ENCODE results near the gene BLID. TPM values are rescaled to one million over a fixed set of nuclear protein-coding genes. Genes with fewer than 3 reads are reported as not detected.

BLID gene
- polyA plus RNA-seq, 1 donor (not counting 4 experiments of a cell fraction or from before 2014, with no cell fraction given), result 0.18 TPM

DNA sequence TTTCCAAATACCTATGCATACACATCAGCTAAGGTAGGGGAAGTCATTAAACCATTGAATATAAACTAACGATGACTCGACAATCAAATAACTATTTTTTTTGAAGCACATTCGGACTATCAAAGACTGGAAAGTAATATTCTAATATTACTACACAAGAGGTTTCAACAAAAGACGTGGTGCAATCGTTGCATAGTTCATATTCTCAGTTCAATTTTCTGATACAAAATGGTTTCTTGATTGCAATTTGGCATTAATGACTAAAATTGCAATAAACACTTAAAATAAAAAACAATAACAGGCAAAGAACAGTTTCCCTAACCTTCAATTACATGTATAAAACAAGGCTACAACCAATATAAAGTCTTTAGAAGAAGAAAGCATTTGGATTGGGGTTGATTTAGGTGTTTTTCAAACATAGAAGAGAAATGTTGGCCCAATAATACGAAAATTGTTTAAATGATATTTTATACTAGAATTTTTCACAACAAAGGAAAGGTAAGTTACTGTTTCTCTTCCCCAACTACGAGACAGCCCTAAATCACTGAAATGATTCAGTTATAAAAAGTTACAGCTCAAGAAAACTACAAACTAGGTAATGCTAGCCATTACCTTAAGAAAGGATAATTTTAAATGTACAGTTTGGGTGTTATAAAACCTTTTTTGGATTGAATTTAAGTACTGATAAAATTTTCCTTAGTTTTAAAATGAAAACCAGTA lies 17.6 kb downstream of the BLID start:
- no peaks in the 10 kb centered on the region for H4K20me1 ChIP-seq (ENCODE audit: control insufficient read depth, extremely low read depth, insufficient read depth, low read length)
- H3K79me2 ChIP-seq (ENCODE audit: control insufficient read depth, insufficient read depth, low read length), result peaks cover 63% of the 10 kb centered on the region
- FAIRE-seq (no peak), DNase-seq (ENCODE audit: low read depth, low spot score) (no peak)
- H3K9ac ChIP-seq (ENCODE audit: control insufficient read depth, extremely low read depth, insufficient read depth, low read length), result peak overlapping the region; percentile 74
- H3K36me3 ChIP-seq (ENCODE audit: control insufficient read depth in 2 of 2, extremely low read depth in 1 of 2, insufficient read depth in 2 of 2, low read length in 2 of 2), result peaks cover 0 to 3% of the 10 kb centered on the region in 2 experiments
- H2AFZ ChIP-seq (ENCODE audit: control insufficient read depth, low read length), result no peak overlapping the region
- peaks cover 66% of the 10 kb centered on the region for H3K4me1 ChIP-seq (ENCODE audit: control insufficient read depth, extremely low read depth, insufficient read depth, low read length)
- dilution Hi-C loops (cut with MboI; ENCODE audit: extremely low pct_ligation_motif_present, low sequenced_read_pairs), result no loop called here
- no peaks in the 10 kb centered on the region for H3K9me3 ChIP-seq (ENCODE audit: control insufficient read depth, low read depth, low read length)
- peak overlapping the region in 2 of 3 experiments; percentile 77 to 82 for H3K4me3 ChIP-seq (ENCODE audit: control insufficient read depth in 2 of 3, extremely low read depth in 1 of 3, insufficient read depth in 2 of 3, low read depth in 1 of 3, low read length in 3 of 3)
- no peak for TF ChIP-seq EZH2 (IDR thresholded peaks at IDR 0.05; ENCODE audit: low read length)
- TF ChIP-seq, protein P1, sequence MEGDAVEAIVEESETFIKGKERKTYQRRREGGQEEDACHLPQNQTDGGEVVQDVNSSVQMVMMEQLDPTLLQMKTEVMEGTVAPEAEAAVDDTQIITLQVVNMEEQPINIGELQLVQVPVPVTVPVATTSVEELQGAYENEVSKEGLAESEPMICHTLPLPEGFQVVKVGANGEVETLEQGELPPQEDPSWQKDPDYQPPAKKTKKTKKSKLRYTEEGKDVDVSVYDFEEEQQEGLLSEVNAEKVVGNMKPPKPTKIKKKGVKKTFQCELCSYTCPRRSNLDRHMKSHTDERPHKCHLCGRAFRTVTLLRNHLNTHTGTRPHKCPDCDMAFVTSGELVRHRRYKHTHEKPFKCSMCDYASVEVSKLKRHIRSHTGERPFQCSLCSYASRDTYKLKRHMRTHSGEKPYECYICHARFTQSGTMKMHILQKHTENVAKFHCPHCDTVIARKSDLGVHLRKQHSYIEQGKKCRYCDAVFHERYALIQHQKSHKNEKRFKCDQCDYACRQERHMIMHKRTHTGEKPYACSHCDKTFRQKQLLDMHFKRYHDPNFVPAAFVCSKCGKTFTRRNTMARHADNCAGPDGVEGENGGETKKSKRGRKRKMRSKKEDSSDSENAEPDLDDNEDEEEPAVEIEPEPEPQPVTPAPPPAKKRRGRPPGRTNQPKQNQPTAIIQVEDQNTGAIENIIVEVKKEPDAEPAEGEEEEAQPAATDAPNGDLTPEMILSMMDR (optimal IDR thresholded peaks at IDR 0.05 in 1 of 3, IDR thresholded peaks at IDR 0.05 in 1 of 3, conservative IDR thresholded peaks at IDR 0.05 in 1 of 3; ENCODE audit: extremely low read depth in 1 of 3, insufficient read depth in 2 of 3, low read length in 3 of 3), result no peak
- no peaks in the 10 kb centered on the region for H3K27me3 ChIP-seq (ENCODE audit: control insufficient read depth, extremely low read depth, insufficient read depth, low read length)
- H3K4me2 ChIP-seq (ENCODE audit: control insufficient read depth, extremely low read depth, insufficient read depth, low read depth, low read length), result peak overlapping the region; percentile 77
- peak overlapping the region; percentile 67 for H3K27ac ChIP-seq (ENCODE audit: control insufficient read depth, insufficient read depth, low read length)
- no peaks in the 10 kb centered on the region for H3K9me1 ChIP-seq (ENCODE audit: control insufficient read depth, extremely low read depth, insufficient read depth, low read length)

GRCh38 chr11:122097419-122098001 lies 18.5 kb downstream of the BLID start:
- Histone ChIP-seq H3K79me2 (ENCODE audit: control insufficient read depth, insufficient read depth, low read length) (peaks cover 68% of the 10 kb centered on the region), H4K20me1 (ENCODE audit: control insufficient read depth, extremely low read depth, insufficient read depth, low read length) (no peaks in the 10 kb centered on the region), H3K9me3 (ENCODE audit: control insufficient read depth, low read depth, low read length) (no peaks in the 10 kb centered on the region), H3K4me2 (ENCODE audit: control insufficient read depth, extremely low read depth, insufficient read depth, low read depth, low read length) (peak overlapping the region; percentile 77), H3K27me3 (ENCODE audit: control insufficient read depth, extremely low read depth, insufficient read depth, low read length) (no peaks in the 10 kb centered on the region), H3K9ac (ENCODE audit: control insufficient read depth, extremely low read depth, insufficient read depth, low read length) (peak overlapping the region; percentile 74), H2AFZ (ENCODE audit: control insufficient read depth, low read length) (no peak overlapping the region), H3K36me3 (ENCODE audit: control insufficient read depth in 2 of 2, extremely low read depth in 1 of 2, insufficient read depth in 2 of 2, low read length in 2 of 2) (peaks cover 0 to 6% of the 10 kb centered on the region in 2 experiments), H3K9me1 (ENCODE audit: control insufficient read depth, extremely low read depth, insufficient read depth, low read length) (no peaks in the 10 kb centered on the region), H3K4me3 (ENCODE audit: control insufficient read depth in 2 of 3, extremely low read depth in 1 of 3, insufficient read depth in 2 of 3, low read depth in 1 of 3, low read length in 3 of 3) (peak overlapping the region in 2 of 3 experiments; percentile 77 to 82), H3K4me1 (ENCODE audit: control insufficient read depth, extremely low read depth, insufficient read depth, low read length) (peaks cover 57% of the 10 kb centered on the region), H3K27ac (ENCODE audit: control insufficient read depth, insufficient read depth, low read length) (peak overlapping the region; percentile 67)
- no peak for TF ChIP-seq EZH2 (IDR thresholded peaks at IDR 0.05; ENCODE audit: low read length)
- TF ChIP-seq, protein P1 (optimal IDR thresholded peaks at IDR 0.05 in 1 of 3, IDR thresholded peaks at IDR 0.05 in 1 of 3, conservative IDR thresholded peaks at IDR 0.05 in 1 of 3; ENCODE audit: extremely low read depth in 1 of 3, insufficient read depth in 2 of 3, low read length in 3 of 3), result no peak
- dilution Hi-C loops (cut with MboI; ENCODE audit: extremely low pct_ligation_motif_present, low sequenced_read_pairs), result no loop called here
- DNase-seq (ENCODE audit: low read depth, low spot score) (peak; percentile 33), FAIRE-seq (peak; percentile 66)

Measured in keratinocyte (primary cell).